ENCODE measurements around the gene GEN1.

DNA sequence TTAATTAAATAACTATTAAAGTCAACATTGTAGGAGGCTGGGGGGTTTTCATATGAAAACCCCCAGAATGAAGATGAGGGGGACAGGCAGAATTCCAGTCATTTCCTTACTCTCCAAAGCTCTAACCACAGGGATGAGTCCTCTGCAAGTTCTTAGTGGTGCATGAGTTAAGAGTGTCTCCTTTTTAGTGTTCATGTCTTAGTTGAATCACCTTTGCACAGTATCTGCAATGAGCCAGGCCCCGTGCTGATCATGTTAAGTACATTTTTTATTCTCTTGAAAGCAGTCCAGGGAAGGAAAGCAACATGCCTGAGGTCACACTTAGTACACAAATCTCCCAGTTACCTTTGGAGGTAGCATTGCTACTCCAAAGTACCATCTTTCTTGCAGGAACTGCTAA is 36.6 kb downstream of the GEN1 start:
- TF ChIP-seq, protein P1, sequence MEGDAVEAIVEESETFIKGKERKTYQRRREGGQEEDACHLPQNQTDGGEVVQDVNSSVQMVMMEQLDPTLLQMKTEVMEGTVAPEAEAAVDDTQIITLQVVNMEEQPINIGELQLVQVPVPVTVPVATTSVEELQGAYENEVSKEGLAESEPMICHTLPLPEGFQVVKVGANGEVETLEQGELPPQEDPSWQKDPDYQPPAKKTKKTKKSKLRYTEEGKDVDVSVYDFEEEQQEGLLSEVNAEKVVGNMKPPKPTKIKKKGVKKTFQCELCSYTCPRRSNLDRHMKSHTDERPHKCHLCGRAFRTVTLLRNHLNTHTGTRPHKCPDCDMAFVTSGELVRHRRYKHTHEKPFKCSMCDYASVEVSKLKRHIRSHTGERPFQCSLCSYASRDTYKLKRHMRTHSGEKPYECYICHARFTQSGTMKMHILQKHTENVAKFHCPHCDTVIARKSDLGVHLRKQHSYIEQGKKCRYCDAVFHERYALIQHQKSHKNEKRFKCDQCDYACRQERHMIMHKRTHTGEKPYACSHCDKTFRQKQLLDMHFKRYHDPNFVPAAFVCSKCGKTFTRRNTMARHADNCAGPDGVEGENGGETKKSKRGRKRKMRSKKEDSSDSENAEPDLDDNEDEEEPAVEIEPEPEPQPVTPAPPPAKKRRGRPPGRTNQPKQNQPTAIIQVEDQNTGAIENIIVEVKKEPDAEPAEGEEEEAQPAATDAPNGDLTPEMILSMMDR (IDR thresholded peaks at IDR 0.05) = no peak
- no peak for TF ChIP-seq POLR2AphosphoS5 (IDR thresholded peaks at IDR 0.05)
- no peak for TF ChIP-seq EP300 (IDR thresholded peaks at IDR 0.05)
